ENCODE results near the gene COG6.

COG6 gene

DNA sequence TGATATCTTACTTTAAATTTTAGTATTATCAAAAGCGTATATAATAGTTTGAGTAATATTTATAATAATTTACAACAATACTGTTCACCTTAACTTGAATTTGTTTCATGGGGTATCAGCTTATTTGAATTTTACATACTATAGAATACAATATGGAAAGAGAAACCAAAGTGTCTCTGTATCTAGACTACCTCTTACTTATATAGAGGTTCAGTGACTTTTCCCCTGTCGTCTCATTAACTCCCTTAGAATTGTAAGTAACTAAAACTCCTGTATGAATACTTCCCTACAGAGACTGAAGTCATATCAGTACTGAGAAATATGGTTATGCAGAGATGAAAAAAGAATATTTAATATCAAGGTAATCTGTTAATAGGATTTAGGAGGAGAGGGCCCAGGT is 26.8 kb downstream of the COG6 start:
- Histone ChIP-seq H3K36me3 (ENCODE audit: control insufficient read depth in 1 of 2, insufficient read depth in 2 of 2, low read length in 2 of 2) (peaks cover 15 to 17% of the 10 kb centered on the region in 2 donors), H3K4me3 (ENCODE audit: low read depth in 1 of 2, low read length in 2 of 2) (no peak overlapping the region), H3K9me3 (ENCODE audit: control insufficient read depth in 1 of 2, low read length in 2 of 2) (no peaks in the 10 kb centered on the region), H3K4me1 (ENCODE audit: control insufficient read depth in 1 of 2, insufficient read depth in 2 of 2, low read length in 2 of 2) (no peaks in the 10 kb centered on the region), H3K27me3 (ENCODE audit: low read depth, low read length) (no peaks in the 10 kb centered on the region), H3K27ac (ENCODE audit: low read length) (no peak overlapping the region)

DNA sequence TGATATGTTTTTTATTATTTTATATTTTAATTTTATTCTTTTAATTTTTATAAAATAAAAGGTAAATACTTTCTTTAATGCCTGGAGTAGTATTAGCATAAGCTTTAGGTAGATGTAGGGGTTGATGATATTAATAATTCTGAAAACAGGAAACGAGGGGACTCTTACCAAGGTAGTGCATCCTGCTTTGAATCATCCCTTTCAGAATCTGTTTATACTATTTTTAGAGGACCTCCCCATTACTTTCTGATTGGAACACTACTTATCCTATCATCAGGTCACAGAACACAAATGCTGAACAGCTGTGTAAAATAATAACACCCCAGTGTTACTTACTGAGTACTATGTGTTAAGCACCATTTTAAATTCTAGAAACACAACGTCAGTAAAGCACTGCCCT is 27.3 kb downstream of the COG6 start:
- no peaks in the 10 kb centered on the region for H3K27me3 ChIP-seq (ENCODE audit: low read depth, low read length)
- H3K27ac ChIP-seq (ENCODE audit: low read length), result no peak overlapping the region
- no peaks in the 10 kb centered on the region for H3K4me1 ChIP-seq (ENCODE audit: control insufficient read depth in 1 of 2, insufficient read depth in 2 of 2, low read length in 2 of 2)
- H3K4me3 ChIP-seq (ENCODE audit: low read depth in 1 of 2, low read length in 2 of 2), result no peak overlapping the region
- no peaks in the 10 kb centered on the region for H3K9me3 ChIP-seq (ENCODE audit: control insufficient read depth in 1 of 2, low read length in 2 of 2)
- peaks cover 17 to 20% of the 10 kb centered on the region in 2 donors for H3K36me3 ChIP-seq (ENCODE audit: control insufficient read depth in 1 of 2, insufficient read depth in 2 of 2, low read length in 2 of 2)

DNA sequence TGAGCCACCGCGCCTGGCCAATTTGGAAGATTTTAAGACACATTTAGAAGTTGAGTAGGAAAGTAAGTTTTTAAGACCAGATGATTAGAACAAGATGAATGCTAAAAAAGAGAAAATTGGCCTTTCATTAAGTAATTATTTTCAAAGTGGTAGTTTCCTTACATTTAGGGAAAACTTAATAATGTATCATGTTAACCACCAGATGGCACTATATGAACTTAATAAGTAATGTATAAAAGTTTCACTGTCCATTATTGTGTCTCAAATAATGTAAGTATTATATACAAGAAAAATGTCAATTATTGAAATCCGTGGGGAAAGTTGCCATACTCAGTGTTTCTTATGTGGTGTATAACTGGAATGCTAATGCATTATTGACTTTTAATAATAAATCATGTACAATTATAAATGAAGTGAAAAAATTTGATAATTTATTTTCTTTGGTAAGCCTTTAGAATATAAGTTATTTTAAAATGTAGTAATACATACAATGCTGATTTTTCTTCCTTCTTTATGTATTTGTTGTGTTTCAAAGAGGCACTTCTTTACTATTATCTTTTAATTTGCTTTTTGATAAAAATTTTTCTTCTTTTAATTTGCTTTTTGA is 29.2 kb downstream of the COG6 start:
- no peaks in the 10 kb centered on the region for H3K4me1 ChIP-seq (ENCODE audit: control insufficient read depth in 1 of 2, insufficient read depth in 2 of 2, low read length in 2 of 2)
- H3K9me3 ChIP-seq (ENCODE audit: control insufficient read depth in 1 of 2, low read length in 2 of 2), result no peaks in the 10 kb centered on the region
- peaks cover 12 to 22% of the 10 kb centered on the region in 2 donors for H3K36me3 ChIP-seq (ENCODE audit: control insufficient read depth in 1 of 2, insufficient read depth in 2 of 2, low read length in 2 of 2)

DNA sequence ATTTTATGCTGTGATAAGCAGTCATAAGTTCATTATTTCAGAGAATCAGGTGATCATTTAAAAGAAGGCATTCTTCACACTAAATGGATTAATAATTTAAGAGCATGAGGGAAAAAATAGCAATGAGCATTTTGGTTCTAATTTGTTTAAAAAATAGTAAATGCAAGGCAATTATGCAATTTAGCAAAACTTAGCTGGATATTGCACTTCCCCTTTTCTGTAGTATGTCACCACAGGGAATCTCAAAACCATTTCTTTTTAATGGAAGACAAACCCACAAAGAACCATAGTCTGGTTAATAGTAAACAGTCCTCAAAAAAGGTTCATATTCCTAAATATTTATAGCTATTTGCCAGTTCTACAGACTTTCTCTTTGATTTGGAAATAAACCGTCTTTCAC is 30.2 kb downstream of the COG6 start:
- no peak overlapping the region for H3K4me3 ChIP-seq (ENCODE audit: low read depth in 1 of 2, low read length in 2 of 2)
- peaks cover 6 to 16% of the 10 kb centered on the region in 2 donors for H3K36me3 ChIP-seq (ENCODE audit: control insufficient read depth in 1 of 2, insufficient read depth in 2 of 2, low read length in 2 of 2)
- no peaks in the 10 kb centered on the region for H3K27me3 ChIP-seq (ENCODE audit: low read depth, low read length)
- H3K27ac ChIP-seq (ENCODE audit: low read length), result no peak overlapping the region
- H3K9me3 ChIP-seq (ENCODE audit: control insufficient read depth in 1 of 2, low read length in 2 of 2), result no peaks in the 10 kb centered on the region
- H3K4me1 ChIP-seq (ENCODE audit: control insufficient read depth in 1 of 2, insufficient read depth in 2 of 2, low read length in 2 of 2), result no peaks in the 10 kb centered on the region

More for the DNA sequence above, 29.2 kb downstream of the COG6 start:
- Histone ChIP-seq H3K27me3 (ENCODE audit: low read depth, low read length) (no peaks in the 10 kb centered on the region), H3K27ac (ENCODE audit: low read length) (no peak overlapping the region), H3K4me3 (ENCODE audit: low read depth in 1 of 2, low read length in 2 of 2) (no peak overlapping the region)

DNA sequence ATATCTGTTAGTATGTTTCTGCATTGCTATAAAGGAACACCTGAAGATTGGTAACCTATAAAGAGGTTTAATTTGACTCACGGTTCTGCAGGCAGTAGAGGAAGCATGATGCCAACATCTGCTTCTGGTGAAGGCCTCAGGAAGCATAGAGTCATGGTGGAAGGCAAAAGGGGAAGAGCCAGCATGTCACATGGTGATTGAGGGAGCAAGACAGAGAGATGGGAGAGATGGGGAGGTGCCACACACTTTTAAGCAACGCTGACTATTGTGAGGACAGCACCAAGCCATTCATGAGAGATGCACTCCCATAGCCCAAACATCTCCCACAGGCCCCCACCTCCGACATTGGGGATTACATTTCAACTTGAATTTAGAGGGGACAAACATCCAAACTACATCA is 32.8 kb downstream of the COG6 start:
- Histone ChIP-seq H3K27me3 (ENCODE audit: low read depth, low read length) (no peaks in the 10 kb centered on the region), H3K36me3 (ENCODE audit: control insufficient read depth in 1 of 2, insufficient read depth in 2 of 2, low read length in 2 of 2) (peaks cover 0 to 8% of the 10 kb centered on the region in 2 donors), H3K4me3 (ENCODE audit: low read depth in 1 of 2, low read length in 2 of 2) (no peak overlapping the region), H3K9me3 (ENCODE audit: control insufficient read depth in 1 of 2, low read length in 2 of 2) (no peaks in the 10 kb centered on the region), H3K4me1 (ENCODE audit: control insufficient read depth in 1 of 2, insufficient read depth in 2 of 2, low read length in 2 of 2) (no peaks in the 10 kb centered on the region), H3K27ac (ENCODE audit: low read length) (no peak overlapping the region)

DNA sequence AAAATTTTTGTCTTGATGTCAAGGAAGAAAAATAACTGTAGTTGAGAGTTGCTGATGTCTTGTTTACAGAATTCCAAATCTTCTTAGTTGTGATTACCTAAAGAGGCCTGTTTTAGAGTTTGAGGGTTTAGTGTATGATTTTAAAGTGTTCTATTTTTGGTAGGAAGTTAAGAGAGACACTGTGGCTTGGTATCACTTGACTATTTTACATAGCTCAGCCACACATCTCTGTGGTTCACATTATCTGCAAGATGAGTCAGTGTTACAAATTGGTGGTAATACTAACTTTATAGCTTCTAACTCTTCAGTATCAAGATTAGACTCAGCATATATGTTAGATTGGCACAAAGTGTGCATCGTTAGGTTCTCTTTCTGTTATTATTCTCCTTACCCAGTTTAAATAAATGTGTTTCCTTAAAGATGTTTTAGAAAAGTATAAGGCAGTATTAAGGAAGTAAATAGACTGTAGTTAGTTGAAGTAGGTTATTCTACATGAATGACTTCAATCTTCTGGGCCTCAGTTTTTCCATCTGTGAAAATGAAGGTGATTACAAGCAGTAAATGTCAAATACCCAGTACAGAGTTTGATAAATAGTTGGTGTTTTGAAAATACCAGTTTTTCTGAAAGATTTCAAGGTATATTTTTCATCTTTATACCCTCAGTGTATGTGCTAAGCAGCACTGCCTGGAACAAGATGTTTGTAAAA is 33.4 kb downstream of the COG6 start:
- Histone ChIP-seq H3K4me3 (ENCODE audit: low read depth in 1 of 2, low read length in 2 of 2) (no peak overlapping the region), H3K9me3 (ENCODE audit: control insufficient read depth in 1 of 2, low read length in 2 of 2) (no peaks in the 10 kb centered on the region), H3K4me1 (ENCODE audit: control insufficient read depth in 1 of 2, insufficient read depth in 2 of 2, low read length in 2 of 2) (no peaks in the 10 kb centered on the region), H3K27me3 (ENCODE audit: low read depth, low read length) (no peaks in the 10 kb centered on the region), H3K27ac (ENCODE audit: low read length) (no peak overlapping the region), H3K36me3 (ENCODE audit: control insufficient read depth in 1 of 2, insufficient read depth in 2 of 2, low read length in 2 of 2) (peaks cover 0 to 8% of the 10 kb centered on the region in 2 donors)

DNA sequence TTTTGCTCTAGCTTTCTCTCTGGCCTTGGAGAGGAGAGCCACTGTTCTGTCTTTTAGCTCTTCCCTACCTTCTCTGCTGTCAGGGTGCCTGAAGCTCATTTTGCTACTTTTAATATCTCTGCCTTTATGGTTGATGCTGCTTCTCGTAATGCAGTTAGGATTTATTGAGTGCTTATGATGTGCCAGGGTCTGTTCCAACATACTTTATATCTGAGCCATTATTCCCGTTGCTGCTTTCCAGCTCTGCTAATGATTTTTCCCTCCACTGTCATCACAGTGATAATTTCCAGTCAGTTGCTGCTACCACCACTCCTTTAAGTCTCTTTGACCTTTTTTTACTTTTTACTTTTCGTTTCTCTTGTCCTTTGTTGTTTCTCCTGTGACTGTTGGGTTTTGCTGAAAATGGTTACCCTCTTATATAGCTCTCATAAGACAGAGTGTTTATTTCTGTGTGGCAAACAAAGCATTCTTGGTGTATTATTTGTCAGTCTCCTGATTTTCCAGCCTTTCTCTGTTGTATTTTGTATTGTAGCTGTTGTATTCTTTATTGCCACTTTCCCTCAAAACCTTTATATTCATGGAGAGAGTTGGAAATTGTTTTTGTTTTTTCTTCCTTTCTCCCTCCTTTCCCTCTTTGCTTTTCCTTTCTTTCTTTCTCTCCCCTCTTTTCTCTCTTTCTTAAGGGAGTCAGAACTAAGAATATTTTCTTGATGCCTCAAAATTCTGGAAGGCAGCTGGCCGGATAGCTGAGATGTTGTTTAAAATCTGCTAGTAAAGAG is 37.4 kb downstream of the COG6 start:
- no peaks in the 10 kb centered on the region for H3K27me3 ChIP-seq (ENCODE audit: low read depth, low read length)
- H3K9me3 ChIP-seq (ENCODE audit: control insufficient read depth in 1 of 2, low read length in 2 of 2), result no peaks in the 10 kb centered on the region
- H3K27ac ChIP-seq (ENCODE audit: low read length), result peak overlapping the region; percentile 25
- H3K4me3 ChIP-seq (ENCODE audit: low read depth in 1 of 2, low read length in 2 of 2), result no peak overlapping the region
- no peaks in the 10 kb centered on the region for H3K4me1 ChIP-seq (ENCODE audit: control insufficient read depth in 1 of 2, insufficient read depth in 2 of 2, low read length in 2 of 2)
- peaks cover 1 to 3% of the 10 kb centered on the region in 2 donors for H3K36me3 ChIP-seq (ENCODE audit: control insufficient read depth in 1 of 2, insufficient read depth in 2 of 2, low read length in 2 of 2)

DNA sequence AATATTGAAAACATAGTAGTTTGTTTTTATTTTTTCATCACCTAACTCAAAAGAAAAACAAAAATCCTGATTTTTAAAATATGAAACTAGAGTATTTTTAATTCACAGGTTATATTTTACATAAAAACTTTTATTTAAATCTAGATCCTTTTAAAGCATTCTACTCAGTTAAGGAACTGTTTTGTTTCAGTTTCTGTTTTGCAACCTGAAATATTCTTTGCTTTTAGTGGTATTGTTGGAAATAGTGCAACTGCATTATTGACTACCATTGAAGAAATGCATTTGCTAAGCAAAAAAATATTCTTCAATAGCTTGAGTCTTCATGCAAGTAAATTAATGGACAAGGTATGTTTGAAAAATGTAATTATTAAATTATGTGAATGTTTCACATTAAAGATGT is 43.8 kb downstream of the COG6 start:
- Histone ChIP-seq H3K4me3 (ENCODE audit: low read depth in 1 of 2, low read length in 2 of 2) (no peak overlapping the region), H3K4me1 (ENCODE audit: control insufficient read depth in 1 of 2, insufficient read depth in 2 of 2, low read length in 2 of 2) (no peaks in the 10 kb centered on the region), H3K27me3 (ENCODE audit: low read depth, low read length) (no peaks in the 10 kb centered on the region), H3K27ac (ENCODE audit: low read length) (no peak overlapping the region), H3K36me3 (ENCODE audit: control insufficient read depth in 1 of 2, insufficient read depth in 2 of 2, low read length in 2 of 2) (peaks cover 0 to 3% of the 10 kb centered on the region in 2 donors), H3K9me3 (ENCODE audit: control insufficient read depth in 1 of 2, low read length in 2 of 2) (no peaks in the 10 kb centered on the region)

DNA sequence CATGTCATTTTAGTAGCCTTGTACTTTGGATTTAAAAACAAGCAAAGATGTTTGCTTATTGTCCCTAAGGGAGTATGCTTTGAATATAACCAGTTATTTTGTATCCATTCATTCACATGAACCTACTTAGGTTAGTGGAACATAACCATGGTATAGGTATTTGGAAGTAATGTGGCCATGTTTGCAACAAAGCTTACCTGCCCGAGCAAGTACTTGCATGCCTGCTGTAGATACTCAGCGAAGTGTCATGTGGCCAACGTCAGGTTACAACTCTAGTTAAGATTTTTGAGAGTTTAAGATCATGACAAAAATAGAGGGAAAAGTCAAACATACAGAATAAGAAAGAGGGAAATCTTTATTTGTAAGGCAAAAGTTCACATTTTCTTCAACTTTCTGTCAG is 57.2 kb downstream of the COG6 start:
- no peak overlapping the region for H3K4me3 ChIP-seq (ENCODE audit: low read depth in 1 of 2, low read length in 2 of 2)
- H3K36me3 ChIP-seq (ENCODE audit: control insufficient read depth in 1 of 2, insufficient read depth in 2 of 2, low read length in 2 of 2), result peaks cover 0 to 24% of the 10 kb centered on the region in 2 donors
- no peaks in the 10 kb centered on the region for H3K27me3 ChIP-seq (ENCODE audit: low read depth, low read length)
- peaks cover 0 to 10% of the 10 kb centered on the region in 2 donors for H3K9me3 ChIP-seq (ENCODE audit: control insufficient read depth in 1 of 2, low read length in 2 of 2)
- H3K4me1 ChIP-seq (ENCODE audit: control insufficient read depth in 1 of 2, insufficient read depth in 2 of 2, low read length in 2 of 2), result no peaks in the 10 kb centered on the region
- no peak overlapping the region for H3K27ac ChIP-seq (ENCODE audit: low read length)

DNA sequence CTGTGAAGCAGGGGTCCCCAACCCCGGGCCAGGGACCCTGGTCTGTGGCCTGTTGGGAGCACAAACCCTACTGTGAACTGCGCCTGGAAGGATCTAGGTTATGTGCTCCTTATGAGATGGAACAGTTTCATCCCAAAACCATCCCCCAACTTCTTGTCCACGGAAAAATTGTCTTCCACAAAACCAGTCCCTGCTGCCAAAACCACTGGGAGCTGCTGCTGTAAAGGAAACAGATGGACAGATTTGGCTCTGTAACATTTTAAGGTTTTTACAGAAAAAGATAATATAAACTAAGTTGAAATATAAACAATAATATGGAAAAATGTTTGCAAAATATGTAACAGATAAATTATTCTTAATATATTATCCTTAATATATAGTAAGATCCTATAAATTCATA is 73.7 kb downstream of the COG6 start:
- H3K9me3 ChIP-seq (ENCODE audit: control insufficient read depth in 1 of 2, low read length in 2 of 2), result no peaks in the 10 kb centered on the region
- H3K36me3 ChIP-seq (ENCODE audit: control insufficient read depth in 1 of 2, insufficient read depth in 2 of 2, low read length in 2 of 2), result peaks cover 19 to 24% of the 10 kb centered on the region in 2 donors
- H3K27ac ChIP-seq (ENCODE audit: low read length), result no peak overlapping the region
- no peaks in the 10 kb centered on the region for H3K4me1 ChIP-seq (ENCODE audit: control insufficient read depth in 1 of 2, insufficient read depth in 2 of 2, low read length in 2 of 2)
- H3K4me3 ChIP-seq (ENCODE audit: low read depth in 1 of 2, low read length in 2 of 2), result no peak overlapping the region
- H3K27me3 ChIP-seq (ENCODE audit: low read depth, low read length), result no peaks in the 10 kb centered on the region

DNA sequence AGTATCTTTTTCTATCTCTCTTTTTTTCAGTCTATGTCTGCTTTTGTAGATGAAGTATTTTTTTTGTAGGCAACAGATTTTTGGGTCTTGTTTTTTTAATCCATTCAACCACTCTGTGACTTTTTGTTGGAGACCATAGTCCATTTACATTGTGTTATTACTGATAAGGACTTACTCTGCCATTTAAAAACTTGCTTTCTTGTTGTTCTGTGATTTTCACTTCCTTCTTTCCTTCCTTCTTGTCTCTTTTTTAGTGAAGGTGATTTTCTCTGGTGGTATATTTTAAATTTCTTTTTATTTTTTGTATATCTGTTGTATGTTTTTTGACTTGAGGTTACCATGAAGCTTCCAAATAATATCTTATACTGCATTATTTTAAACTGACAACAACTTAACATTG is 79.5 kb downstream of the COG6 start:
- no peaks in the 10 kb centered on the region for H3K9me3 ChIP-seq (ENCODE audit: control insufficient read depth in 1 of 2, low read length in 2 of 2)
- H3K27ac ChIP-seq (ENCODE audit: low read length), result no peak overlapping the region
- no peaks in the 10 kb centered on the region for H3K4me1 ChIP-seq (ENCODE audit: control insufficient read depth in 1 of 2, insufficient read depth in 2 of 2, low read length in 2 of 2)
- no peak overlapping the region for H3K4me3 ChIP-seq (ENCODE audit: low read depth in 1 of 2, low read length in 2 of 2)
- H3K36me3 ChIP-seq (ENCODE audit: control insufficient read depth in 1 of 2, insufficient read depth in 2 of 2, low read length in 2 of 2), result peaks cover 13 to 31% of the 10 kb centered on the region in 2 donors
- no peaks in the 10 kb centered on the region for H3K27me3 ChIP-seq (ENCODE audit: low read depth, low read length)

Data from muscle layer of duodenum (tissue), 2 donors.